GM12878 (cell line): ENCODE results near the gene ZNF827. TPM values are rescaled to one million over a fixed set of nuclear protein-coding genes. Genes with fewer than 3 reads are reported as not detected.

Experiments used
- ATAC-seq: fragments of 200-7000 bp; cut with Tn5 transposase; 3 replicates; pipeline ENCODE4 v1.9.1; 2020; ENCODE audit warnings: mild to moderate bottlenecking, moderate library complexity
- BruUV-seq: library from RNA; stranded (reverse); fragments of 400-500 nt; replicated peaks from 2 replicates; lab custom pipeline; 2021; lab: Mats Ljungman, UMichigan
- CTCF ChIA-PET: fragments of 300-600 bp; sonication (Branson Sonifier 250); formaldehyde crosslinking; extraction: SDS; loops from one replicate; lab custom pipeline; 2021; ENCODE audit warnings: inconsistent platforms; lab: Yijun Ruan, JAX
- POLR2A ChIA-PET: fragments of 350-600 bp; formaldehyde crosslinking; extraction: SDS; loops from one replicate; lab custom pipeline; 2021; ENCODE audit warnings: inconsistent platforms; lab: Charles Lee
- RAD21 ChIA-PET: fragments of 300-600 bp; sonication (Branson Sonifier 250); formaldehyde crosslinking; loops from one replicate; lab custom pipeline; 2023; ENCODE audit warnings: antibody characterized with exemption; ENCODE audit not compliant: unreplicated experiment; lab: Charles Lee
- SMC1A ChIA-PET: fragments of 300-600 bp; sonication (Branson Sonifier 250); formaldehyde crosslinking; loops from one replicate; lab custom pipeline; 2023; ENCODE audit not compliant: unreplicated experiment, uncharacterized antibody; lab: Charles Lee
- DNase-seq: peaks from one replicate; pipeline ENCODE4 v3.0.0-alpha.2; 2011; ENCODE audit warnings: low read depth, low spot score
- FAIRE-seq: peaks from 3 replicates; lab custom pipeline; 2011; peaks lifted over from hg19 to GRCh38; lab: Jason Lieb, UNC
- H2AFZ ChIP-seq: 2 replicates; pipeline ENCODE4 v1.6.0; 2011; ENCODE audit warnings: low read depth, low read length, control low read depth; ENCODE audit not compliant: control insufficient read depth
- H3K27ac ChIP-seq: 2 replicates; pipeline ENCODE4 v1.5.1; 2011; ENCODE audit warnings: control low read depth; ENCODE audit not compliant: control insufficient read depth, insufficient read depth
- H3K27me3 ChIP-seq, 2 experiments: replicated peaks in 1 of 2; 2 replicates each; pipeline versions ENCODE4 v1.6.0 to v1.6.1; 2011; ENCODE audit warnings: low read length in 1 of 2; ENCODE audit not compliant: control insufficient read depth in 2 of 2, insufficient read depth in 2 of 2
- H3K36me3 ChIP-seq, 2 experiments: 2 replicates each; pipeline ENCODE4 v1.5.1; 2011; ENCODE audit warnings: low read length in 1 of 2; ENCODE audit not compliant: control insufficient read depth in 2 of 2, insufficient read depth in 2 of 2
- H3K4me1 ChIP-seq: 2 replicates; pipeline ENCODE4 v1.6.1; 2011; ENCODE audit warnings: mild to moderate bottlenecking, low read length, moderate library complexity, mixed read lengths; ENCODE audit not compliant: control insufficient read depth, insufficient read depth
- H3K4me2 ChIP-seq: 2 replicates; pipeline ENCODE4 v1.6.0; 2011; ENCODE audit warnings: control low read depth; ENCODE audit not compliant: control insufficient read depth, insufficient read depth
- H3K4me3 ChIP-seq: fragments of 200-600 bp; sonication (generic); 2 replicates; pipeline ENCODE4 v1.5.1; 2016
- H3K79me2 ChIP-seq: 2 replicates; pipeline ENCODE4 v1.6.0; 2011; ENCODE audit warnings: low read length; ENCODE audit not compliant: control insufficient read depth, insufficient read depth
- H3K9ac ChIP-seq: 2 replicates; pipeline ENCODE4 v1.8.0; 2011; ENCODE audit warnings: low read length, control low read depth, mixed read lengths; ENCODE audit not compliant: control insufficient read depth, insufficient read depth
- H3K9me3 ChIP-seq: replicated peaks from 3 replicates; pipeline ENCODE4 v1.5.1; 2011; ENCODE audit warnings: mild to moderate bottlenecking, low read length; ENCODE audit not compliant: control insufficient read depth, insufficient read depth
- H4K20me1 ChIP-seq: 2 replicates; pipeline ENCODE4 v1.6.0; 2011; ENCODE audit not compliant: control insufficient read depth, insufficient read depth
- ASH2L ChIP-seq: fragments of 300-600, 200-600 bp; sonication (generic); IDR thresholded peaks from 2 replicates; pipeline ENCODE4 v1.6.1; 2017; ENCODE audit warnings: low read depth, mild to moderate bottlenecking, borderline replicate concordance
- JUNB ChIP-seq: IDR thresholded peaks from 2 replicates; pipeline ENCODE4 v1.6.1; 2016; ENCODE audit warnings: antibody characterized with exemption, mild to moderate bottlenecking
- JUND ChIP-seq: IDR thresholded peaks from 2 replicates; pipeline ENCODE4 v1.6.1; 2012; ENCODE audit warnings: low read depth, mild to moderate bottlenecking, low read length, improper control_type of control experiment, moderate library complexity
- MYB ChIP-seq: fragments of 150-350 bp; IDR thresholded peaks from 2 replicates; pipeline ENCODE4 v1.6.1; 2014; ENCODE audit warnings: mild to moderate bottlenecking, low read depth, low read length, borderline replicate concordance
- SIN3A ChIP-seq: IDR thresholded peaks from 2 replicates; pipeline ENCODE4 v1.6.1; 2012; ENCODE audit warnings: low read depth, low read length, improper control_type of control experiment
- TBL1XR1 ChIP-seq: IDR thresholded peaks from 2 replicates; pipeline ENCODE4 v1.6.1; 2012; ENCODE audit warnings: low read depth, low read length, improper control_type of control experiment
- WRNIP1 ChIP-seq: IDR thresholded peaks from 2 replicates; pipeline ENCODE4 v1.6.1; 2011; ENCODE audit warnings: low read depth, low read length, improper control_type of control experiment, borderline replicate concordance
- WGBS: methylation state at CpG from one replicate; pipeline ENCODE4 v1.1.6; 2016; ENCODE audit warnings: low lambda C conversion rate; ENCODE audit not compliant: insufficient replicate concordance, insufficient coverage; ENCODE audit errors: missing lambda C conversion rate; 5-methylcytosine and 5-hydroxymethylcytosine counted together
- in situ Hi-C: fragments of 300-500 bp; cut with MboI; formaldehyde crosslinking; loops from 9 replicates; pipeline ENCODE4 v1.14.3; 2018; ENCODE audit warnings: mixed read lengths
- intact Hi-C: fragments of 100-400 bp; cut with micrococcal nuclease; formaldehyde crosslinking; loops from one replicate; pipeline ENCODE4 v1.14.2; 2022; ENCODE audit not compliant: unreplicated experiment
- polyA plus RNA-seq, 11 experiments: library from polyadenylated mRNA; depleted of rRNA in 4 of 11; unstranded in 6 of 11; stranded (reverse) in 5 of 11; fragments of >200 nt; fragmentation: Nextera tagmentation in 4 of 11; fragmentation: Illumina TruSeq in 1 of 11; extraction: Ambion mirVana in 4 of 11; extraction: Trizol in 1 of 11; gene quantifications; 1 replicate in 1 of 11; 2 replicates in 10 of 11; pipeline versions ENCODE4 v1.2.1 to v1.2.3, GENCODE V29; 2011 to 2016; ENCODE audit warnings: inconsistent platforms in 2 of 11, missing spikeins in 2 of 11, low read depth in 1 of 11
- total RNA-seq, 4 experiments: library from RNA; depleted of rRNA in 3 of 4; stranded (reverse); fragments of >200 nt in 3 of 4; fragmentation: Illumina TruSeq in 1 of 4; extraction: Trizol in 1 of 4; gene quantifications; 2 replicates each; pipeline versions ENCODE4 v1.2.1 to v1.2.3, GENCODE V29; 2013 to 2021
- TF ChIP-seq, protein P1 (sequence below): fragments of 450-650 bp; formaldehyde crosslinking; IDR thresholded peaks from 2 replicates; pipeline ENCODE4 v1.4.0; 2020; ENCODE audit warnings: mild to moderate bottlenecking, moderate library complexity
- TF ChIP-seq, protein P2 (sequence below): IDR thresholded peaks from 2 replicates; pipeline ENCODE4 v1.6.1; 2012; ENCODE audit warnings: low read depth, low read length, improper control_type of control experiment
- TF ChIP-seq, protein P3 (sequence below): IDR thresholded peaks from 2 replicates; pipeline ENCODE4 v1.6.1; 2011; ENCODE audit warnings: borderline replicate concordance, low read depth, mild to moderate bottlenecking, moderate library complexity, mixed read lengths, low read length; ENCODE audit not compliant: insufficient read depth; ENCODE audit errors: extremely low read length
- TF ChIP-seq, protein P4 (sequence below): fragments of 450-650 bp; IDR thresholded peaks from 2 replicates; pipeline ENCODE4 v1.6.1; 2018; ENCODE audit warnings: borderline replicate concordance, mild to moderate bottlenecking; ENCODE audit not compliant: partially characterized antibody

The ZNF827 gene
- total and polyA plus RNA-seq, 10 of the 15 experiments (the other 5 are each of a cell fraction or from before 2014, with no cell fraction given), result 3.8 to 31.5 (median 13.6) TPM

DNA sequence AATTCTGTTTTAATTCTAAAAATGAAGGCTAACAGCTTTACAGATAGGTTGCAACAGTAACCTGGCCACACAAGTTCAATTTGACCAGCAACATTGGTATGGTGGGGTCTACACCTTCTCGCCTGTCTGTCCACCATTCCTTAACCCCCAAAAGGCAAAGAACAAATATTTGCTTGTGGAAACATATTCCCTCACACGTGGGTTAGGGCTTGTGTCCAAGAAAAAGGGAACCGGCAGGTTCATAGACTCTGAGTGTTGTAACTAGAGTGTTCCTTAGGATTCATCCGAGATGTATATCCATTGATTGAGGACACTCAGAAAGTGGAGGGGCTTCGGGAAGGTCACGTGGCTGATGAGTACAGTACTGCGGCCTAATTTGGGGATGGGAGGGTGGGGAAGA lies 204.6 kb downstream of the ZNF827 start (continued):
- TF ChIP-seq, protein P1, sequence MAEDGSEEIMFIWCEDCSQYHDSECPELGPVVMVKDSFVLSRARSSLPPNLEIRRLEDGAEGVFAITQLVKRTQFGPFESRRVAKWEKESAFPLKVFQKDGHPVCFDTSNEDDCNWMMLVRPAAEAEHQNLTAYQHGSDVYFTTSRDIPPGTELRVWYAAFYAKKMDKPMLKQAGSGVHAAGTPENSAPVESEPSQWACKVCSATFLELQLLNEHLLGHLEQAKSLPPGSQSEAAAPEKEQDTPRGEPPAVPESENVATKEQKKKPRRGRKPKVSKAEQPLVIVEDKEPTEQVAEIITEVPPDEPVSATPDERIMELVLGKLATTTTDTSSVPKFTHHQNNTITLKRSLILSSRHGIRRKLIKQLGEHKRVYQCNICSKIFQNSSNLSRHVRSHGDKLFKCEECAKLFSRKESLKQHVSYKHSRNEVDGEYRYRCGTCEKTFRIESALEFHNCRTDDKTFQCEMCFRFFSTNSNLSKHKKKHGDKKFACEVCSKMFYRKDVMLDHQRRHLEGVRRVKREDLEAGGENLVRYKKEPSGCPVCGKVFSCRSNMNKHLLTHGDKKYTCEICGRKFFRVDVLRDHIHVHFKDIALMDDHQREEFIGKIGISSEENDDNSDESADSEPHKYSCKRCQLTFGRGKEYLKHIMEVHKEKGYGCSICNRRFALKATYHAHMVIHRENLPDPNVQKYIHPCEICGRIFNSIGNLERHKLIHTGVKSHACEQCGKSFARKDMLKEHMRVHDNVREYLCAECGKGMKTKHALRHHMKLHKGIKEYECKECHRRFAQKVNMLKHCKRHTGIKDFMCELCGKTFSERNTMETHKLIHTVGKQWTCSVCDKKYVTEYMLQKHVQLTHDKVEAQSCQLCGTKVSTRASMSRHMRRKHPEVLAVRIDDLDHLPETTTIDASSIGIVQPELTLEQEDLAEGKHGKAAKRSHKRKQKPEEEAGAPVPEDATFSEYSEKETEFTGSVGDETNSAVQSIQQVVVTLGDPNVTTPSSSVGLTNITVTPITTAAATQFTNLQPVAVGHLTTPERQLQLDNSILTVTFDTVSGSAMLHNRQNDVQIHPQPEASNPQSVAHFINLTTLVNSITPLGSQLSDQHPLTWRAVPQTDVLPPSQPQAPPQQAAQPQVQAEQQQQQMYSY (CRISPR knock-in tag), result no peak
- TF ChIP-seq SIN3A (no peak), WRNIP1 (no peak)

DNA sequence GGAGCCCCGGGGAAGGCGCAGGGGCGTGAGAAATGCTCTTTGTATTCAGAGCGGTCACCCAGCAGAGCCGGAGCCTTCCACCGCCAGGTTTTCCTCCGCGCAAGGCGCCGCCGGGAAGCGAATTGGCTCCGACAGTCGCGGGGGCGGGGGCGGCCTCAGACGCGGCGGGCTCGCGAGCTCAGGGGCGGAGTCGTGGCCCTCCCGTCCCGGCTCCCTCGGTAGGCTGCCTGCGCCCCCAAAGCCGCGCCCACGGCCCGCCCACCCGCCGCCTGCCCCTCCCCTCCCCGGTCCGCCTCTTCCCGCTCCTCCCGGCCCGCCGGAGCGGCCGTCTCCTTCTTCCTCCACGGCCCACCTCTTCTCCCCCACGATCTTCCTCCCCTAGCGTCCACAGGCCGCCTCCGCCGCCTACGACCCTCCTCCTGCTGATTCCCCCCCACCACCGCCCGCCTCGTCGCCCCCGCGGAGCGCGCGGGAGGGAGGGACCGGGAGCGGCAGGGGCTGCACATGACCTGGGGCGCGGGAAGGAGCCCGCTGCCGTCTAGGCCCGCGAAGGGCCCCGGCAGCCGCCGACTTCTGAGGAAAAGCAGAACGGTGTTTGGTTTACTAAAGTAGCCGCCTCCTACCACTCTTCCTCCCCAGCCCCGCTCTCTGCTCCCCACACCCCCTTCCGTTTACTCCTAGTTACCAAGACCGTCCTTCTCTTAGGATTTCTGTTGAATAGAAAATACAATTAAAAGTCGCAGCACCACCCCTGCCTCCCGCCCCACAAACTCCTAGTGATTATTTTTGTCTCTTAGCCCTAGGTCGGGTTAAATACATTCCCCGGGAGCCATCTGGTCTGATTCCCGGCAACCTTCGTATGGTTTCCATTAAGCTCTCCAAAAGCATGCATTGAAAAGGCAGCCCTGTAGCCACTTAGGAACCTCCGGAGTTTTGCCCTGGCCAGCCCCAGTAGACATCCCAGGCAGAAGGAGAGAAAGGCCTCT lies 205.4 kb downstream of the ZNF827 start:
- WGBS, result 31% methylated on average over 20 of the region's 81 CpGs
- peak overlapping the region; percentile 6; the same call in 1 of the 2 replicates for H3K27ac ChIP-seq
- no TSS peak for BruUV-seq
- H2AFZ ChIP-seq, result peak overlapping the region; percentile 65
- H3K4me2 ChIP-seq, result peak overlapping the region; percentile 52
- no peaks in the 10 kb centered on the region; a peak in 1 of 4 replicates for H3K27me3 ChIP-seq
- intact Hi-C loops (loop anchor here (5.0 kb wide), 2 partner anchors 116 to 204 kb away; partner anchors contain the start of genes MMAA and ZNF827), in situ Hi-C loops (no loop called here)
- peak overlapping the region; percentile 55 for H3K9ac ChIP-seq
- no peaks in the 10 kb centered on the region for H3K36me3 ChIP-seq
- ChIA-PET CTCF (no interaction called here), RAD21 (interaction anchor here (1.3 to 1.5 kb wide), 2 partner anchors 9 to 109 kb away, joined by 4 to 6 read pairs; no protein-coding TSS in a partner anchor), SMC1A (no interaction called here), POLR2A (interaction anchor here (0.7 kb wide), 1 partner anchor 9 kb away, joined by 3 read pairs; no protein-coding TSS in a partner anchor)
- peak; percentile 95 for ATAC-seq
- DNase-seq, result peak; percentile 35
- H3K4me3 ChIP-seq, result peak overlapping the region; percentile 85
- H3K79me2 ChIP-seq, result no peaks in the 10 kb centered on the region
- no peak for FAIRE-seq
- peaks cover 16% of the 10 kb centered on the region for H3K4me1 ChIP-seq
- no peaks in the 10 kb centered on the region for H3K9me3 ChIP-seq
- no peaks in the 10 kb centered on the region for H4K20me1 ChIP-seq
- TF ChIP-seq, protein P2, sequence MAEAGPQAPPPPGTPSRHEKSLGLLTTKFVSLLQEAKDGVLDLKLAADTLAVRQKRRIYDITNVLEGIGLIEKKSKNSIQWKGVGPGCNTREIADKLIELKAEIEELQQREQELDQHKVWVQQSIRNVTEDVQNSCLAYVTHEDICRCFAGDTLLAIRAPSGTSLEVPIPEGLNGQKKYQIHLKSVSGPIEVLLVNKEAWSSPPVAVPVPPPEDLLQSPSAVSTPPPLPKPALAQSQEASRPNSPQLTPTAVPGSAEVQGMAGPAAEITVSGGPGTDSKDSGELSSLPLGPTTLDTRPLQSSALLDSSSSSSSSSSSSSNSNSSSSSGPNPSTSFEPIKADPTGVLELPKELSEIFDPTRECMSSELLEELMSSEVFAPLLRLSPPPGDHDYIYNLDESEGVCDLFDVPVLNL, result no peak
- TF ChIP-seq ASH2L (no peak), TBL1XR1 (no peak), JUNB (no peak), JUND (no peak), MYB (no peak)
- TF ChIP-seq, protein P3, sequence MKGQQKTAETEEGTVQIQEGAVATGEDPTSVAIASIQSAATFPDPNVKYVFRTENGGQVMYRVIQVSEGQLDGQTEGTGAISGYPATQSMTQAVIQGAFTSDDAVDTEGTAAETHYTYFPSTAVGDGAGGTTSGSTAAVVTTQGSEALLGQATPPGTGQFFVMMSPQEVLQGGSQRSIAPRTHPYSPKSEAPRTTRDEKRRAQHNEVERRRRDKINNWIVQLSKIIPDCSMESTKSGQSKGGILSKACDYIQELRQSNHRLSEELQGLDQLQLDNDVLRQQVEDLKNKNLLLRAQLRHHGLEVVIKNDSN, result peak; percentile 45
- TF ChIP-seq, protein P4, sequence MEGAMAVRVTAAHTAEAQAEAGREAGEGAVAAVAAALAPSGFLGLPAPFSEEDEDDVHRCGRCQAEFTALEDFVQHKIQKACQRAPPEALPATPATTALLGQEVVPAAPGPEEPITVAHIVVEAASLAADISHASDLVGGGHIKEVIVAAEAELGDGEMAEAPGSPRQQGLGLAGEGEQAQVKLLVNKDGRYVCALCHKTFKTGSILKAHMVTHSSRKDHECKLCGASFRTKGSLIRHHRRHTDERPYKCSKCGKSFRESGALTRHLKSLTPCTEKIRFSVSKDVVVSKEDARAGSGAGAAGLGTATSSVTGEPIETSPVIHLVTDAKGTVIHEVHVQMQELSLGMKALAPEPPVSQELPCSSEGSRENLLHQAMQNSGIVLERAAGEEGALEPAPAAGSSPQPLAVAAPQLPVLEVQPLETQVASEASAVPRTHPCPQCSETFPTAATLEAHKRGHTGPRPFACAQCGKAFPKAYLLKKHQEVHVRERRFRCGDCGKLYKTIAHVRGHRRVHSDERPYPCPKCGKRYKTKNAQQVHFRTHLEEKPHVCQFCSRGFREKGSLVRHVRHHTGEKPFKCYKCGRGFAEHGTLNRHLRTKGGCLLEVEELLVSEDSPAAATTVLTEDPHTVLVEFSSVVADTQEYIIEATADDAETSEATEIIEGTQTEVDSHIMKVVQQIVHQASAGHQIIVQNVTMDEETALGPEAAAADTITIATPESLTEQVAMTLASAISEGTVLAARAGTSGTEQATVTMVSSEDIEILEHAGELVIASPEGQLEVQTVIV, result no peak
